ENCODE results near the gene ST3GAL5.

ST3GAL5 gene

GRCh38 chr2:85801871-85802270 is 86.9 kb downstream of the ST3GAL5 start:
- no peak for DNase-seq

- no peak for DNase-seq
Measured at GRCh38 chr2:85800586-85800985, 88.2 kb downstream of the ST3GAL5 start.

DNA sequence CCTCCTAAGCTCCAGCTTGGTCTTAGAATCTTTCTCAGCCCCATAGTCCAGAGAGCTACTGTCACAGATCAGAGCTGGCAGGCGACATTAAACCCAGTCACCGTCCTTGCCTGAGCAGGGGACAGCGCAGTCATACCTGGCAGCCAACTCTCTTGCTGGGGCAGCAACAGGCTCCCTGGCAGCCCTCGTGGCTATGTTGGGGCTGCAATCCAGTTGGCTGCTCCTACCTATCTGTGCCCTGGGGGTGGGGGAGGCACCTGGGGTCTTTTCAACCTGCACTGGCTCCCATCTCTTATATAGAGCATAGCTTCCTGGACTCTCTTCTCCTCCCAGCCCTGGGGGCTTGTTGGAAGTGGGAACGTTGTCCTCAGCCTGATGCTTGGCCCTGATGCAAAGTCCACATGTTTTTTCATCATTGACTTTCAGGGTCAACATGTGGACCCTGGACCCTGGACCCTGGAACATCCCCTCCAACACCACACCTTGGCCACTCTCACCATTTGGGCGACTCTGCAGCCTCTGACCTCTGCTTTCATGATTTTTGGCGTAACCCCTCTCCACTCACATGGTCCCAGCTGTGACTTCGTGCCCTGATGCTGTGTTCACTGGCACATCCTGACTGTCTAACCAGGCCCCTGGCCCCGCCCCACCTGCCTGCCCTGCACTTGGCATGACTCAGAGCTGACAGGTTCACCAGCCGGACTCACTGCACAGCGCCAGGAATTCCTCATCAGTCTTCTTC is 89.4 kb downstream of the ST3GAL5 start:
- DNase-seq = no peak

GRCh38 chr2:85797921-85798320 is 90.9 kb downstream of the ST3GAL5 start:
- DNase-seq = no peak

GRCh38 chr2:85797263-85797660 is 91.5 kb downstream of the ST3GAL5 start:
- DNase-seq = no peak

DNA sequence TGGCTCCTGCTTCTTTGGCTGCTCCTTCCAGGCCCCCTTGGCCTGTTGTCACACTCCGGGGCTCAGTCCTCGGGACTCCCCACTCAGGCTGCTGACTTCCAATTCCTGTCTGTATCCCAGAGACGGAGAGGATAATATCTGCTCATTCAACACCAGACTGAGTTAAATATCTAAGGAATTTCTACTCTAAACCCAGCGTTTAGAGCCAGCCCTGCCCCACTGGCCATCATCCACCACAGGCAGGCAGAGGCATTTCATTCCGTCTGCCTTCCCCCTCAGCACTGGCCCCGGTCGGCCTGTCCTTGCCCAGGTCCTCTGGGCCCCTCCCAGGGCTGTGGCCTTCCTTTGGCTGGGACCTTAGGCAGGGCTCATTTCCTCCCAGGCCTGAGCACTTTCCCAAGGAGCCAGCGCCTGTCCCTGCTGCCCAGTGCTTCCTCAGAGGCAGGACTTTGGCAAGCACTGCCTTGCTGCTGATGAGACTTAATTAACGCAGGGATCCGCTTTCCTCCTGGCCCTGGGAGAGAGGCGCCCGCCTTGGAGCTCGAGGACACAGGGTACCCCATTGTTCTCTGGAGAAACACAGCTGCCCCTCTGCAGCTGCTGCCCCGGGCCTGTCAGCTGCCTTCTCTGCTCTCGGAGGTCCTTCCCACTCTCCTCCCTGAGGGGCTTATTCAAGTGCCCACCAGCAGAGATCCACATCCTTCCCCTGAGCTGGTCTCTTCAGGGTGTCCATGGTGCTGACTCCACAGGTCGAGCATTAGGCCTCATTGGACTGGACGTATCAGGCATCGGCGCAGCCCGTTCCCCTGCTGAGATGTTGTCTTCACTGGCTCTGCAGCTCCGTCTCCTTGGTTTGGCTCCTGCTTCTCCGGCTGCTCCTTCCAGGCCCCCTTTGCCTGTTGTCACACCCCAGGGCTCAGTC is 92.2 kb downstream of the ST3GAL5 start:
- no peak for DNase-seq

- DNase-seq = no peak
Measured at GRCh38 chr2:85796046-85796340, 92.8 kb downstream of the ST3GAL5 start.

GRCh38 chr2:85795331-85796045 is 93.3 kb downstream of the ST3GAL5 start:
- DNase-seq = no peak

DNA sequence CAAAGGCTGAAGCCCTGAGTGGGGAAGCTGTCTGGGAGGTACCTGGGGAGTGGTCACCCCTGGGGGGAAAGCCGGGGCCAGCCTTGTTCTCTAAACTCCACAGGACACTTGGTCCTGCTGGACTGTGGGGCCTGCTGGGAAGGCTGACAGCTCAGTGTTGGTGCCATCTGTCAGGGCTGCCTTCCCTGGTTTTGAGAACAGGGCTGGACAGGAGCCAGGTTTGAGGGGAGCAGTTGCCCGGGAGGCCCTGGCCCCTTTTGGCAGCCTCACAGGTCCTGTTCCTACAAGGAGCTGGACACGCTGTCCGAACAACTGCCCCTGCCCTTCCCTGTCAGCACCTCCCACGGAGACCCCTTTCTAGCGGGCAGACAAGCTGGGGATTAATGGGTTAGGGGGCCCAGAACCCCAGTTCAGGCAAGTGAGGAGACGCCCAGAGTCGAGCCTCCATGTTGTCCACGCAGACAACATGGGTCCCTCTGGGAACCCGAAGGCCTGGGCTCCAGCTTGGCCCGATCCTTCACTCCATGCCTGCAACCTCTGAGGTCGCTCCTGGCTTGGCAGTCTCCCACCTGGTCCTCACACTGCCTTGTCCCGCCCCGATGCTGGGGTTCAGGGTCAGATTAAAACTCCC is 94.2 kb downstream of the ST3GAL5 start:
- no peak for DNase-seq

- no peak for DNase-seq
Measured at GRCh38 chr2:85794038-85794441, 94.8 kb downstream of the ST3GAL5 start.

DNA sequence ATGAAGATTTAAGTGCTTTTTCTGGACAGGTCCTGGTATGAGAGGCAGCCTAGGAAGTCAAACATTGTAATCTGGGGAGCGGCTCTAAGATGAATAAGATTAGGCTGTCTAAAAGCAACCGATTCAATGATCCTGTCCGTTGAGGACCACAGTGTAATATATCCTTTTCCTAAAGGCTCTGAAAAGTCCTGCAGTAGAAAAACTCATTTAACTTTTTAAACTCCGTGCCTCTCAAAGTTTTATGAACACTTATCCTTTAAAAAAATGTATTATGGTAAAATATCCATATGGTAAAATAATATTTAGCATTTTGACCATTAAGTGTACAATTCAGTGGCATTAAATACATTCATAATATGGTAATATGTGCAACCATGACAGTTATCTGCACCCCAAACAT is 95.2 kb downstream of the ST3GAL5 start:
- no peak for DNase-seq

DNA sequence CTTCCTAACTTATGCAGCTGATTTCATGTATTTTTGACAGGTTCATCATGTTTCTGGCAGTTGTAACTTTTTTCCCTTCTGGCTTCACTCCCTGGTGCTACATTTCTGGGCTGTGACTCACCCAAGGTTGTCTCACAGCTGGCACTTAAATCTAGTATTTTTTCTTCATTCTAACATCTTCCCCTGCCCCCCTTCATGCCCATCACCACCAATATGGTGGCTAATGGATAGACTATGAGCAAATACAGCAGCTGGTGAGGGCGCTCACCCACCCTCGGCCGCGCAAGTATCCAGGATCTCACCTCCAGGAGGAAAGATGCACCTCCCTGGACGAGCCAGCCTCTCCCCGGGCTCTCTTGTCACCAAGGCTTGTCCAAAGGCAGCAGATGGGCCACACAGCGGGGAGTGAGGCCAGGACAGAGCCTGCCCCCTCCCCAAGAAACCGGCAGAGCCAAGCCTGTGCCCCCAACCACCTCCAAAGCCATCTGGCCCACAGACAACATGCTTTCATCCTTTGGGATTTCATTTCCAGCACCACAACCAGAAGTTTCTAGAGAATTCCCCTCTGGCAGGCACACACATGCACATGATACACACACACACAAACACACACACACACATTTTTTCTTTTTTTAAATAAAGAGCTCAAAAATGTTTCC is 95.9 kb downstream of the ST3GAL5 start:
- no peak for DNase-seq

DNA sequence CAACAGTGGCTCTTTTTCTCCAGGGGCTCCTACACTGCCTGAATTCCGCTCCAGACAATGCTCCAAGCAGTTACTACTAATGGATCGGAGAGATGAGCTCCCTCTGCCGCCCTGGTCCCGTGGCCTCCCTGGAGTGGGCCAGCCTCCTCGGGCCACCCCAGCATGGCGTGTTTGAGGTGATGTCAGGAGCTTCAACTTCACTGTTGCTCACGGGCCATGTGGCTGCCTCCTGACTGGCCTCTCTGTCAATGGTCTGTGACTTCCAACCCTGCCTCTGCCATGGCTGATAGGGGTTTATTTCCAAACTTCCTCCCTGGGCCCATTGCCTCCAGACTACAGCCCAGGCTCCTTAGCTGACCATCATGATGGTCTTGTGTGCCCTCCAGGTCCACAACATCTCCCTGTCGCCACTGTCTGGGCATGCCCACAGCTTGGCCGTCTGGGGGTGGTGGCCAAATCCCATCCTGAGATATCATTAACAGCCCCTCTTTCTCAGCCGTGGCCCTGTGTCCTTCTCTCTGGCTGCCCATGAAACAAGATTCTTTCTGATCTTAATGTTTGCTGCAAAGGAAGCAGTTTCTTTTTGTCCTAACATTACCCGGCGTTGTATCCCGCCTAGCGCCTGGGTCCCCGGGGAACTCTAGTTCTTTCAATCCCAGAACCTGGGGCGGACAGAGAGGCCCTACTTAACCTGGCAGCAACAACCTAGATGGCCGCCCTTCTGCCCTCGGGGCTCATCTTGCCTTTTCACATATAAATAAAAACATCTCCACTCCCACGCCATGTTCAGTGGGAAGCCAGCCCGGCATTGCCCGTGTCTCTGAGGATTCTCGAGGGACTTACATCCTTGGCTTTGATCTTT is 96.9 kb downstream of the ST3GAL5 start:
- DNase-seq = no peak

DNA sequence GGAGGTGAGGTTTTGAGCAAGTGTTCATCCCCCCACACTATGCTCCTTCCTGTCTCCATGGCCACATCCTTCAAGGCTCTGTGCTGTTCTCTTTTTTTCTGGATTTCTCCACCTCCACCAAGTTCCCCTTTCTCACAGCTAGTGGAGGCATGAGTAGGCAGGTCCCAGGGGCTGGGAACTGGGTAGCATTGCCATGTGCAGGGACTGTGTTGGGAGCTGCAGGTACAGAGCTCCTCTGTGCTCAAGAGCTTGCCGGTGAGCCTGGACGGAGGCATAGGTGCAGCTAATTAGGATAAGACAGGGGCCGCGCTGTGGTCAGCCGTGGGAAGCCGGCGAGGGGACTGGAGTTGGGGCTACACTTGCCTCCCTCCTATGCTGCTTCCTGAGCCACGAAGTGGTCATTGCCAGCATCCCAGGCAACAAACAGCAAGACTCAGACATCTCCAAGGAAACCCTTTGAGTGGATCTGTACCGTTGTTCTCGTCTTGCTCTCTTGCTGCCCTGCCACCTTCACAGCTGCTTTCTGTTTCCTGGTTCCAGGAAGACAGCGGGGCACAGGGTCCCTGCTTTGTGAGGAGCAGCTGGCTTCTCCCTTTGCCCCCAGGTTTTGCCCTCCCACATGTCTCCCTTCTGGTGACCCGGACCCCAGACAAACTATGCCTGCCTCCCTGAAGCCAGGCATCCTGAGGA is 98.1 kb downstream of the ST3GAL5 start:
- DNase-seq = no peak

DNA sequence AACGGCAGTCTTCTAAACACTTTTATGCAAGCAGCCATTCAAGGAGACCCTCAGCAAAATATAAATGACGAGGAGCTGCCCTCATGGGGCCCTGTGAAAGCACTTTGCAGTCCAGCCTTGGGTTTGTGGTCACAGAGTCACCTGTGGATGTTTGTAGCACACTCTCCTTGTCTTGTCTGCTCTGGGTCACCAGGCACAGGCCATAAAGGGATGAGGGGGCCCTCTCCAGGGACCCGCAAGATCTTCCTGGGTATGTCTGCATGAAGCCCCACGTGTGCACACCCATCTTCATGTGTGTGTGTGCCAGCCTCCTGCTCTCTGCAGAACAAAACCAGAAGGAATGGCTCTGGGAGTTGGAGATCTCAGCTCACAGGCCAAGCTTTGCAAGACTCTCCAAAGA is 98.8 kb downstream of the ST3GAL5 start:
- DNase-seq = no peak

DNA sequence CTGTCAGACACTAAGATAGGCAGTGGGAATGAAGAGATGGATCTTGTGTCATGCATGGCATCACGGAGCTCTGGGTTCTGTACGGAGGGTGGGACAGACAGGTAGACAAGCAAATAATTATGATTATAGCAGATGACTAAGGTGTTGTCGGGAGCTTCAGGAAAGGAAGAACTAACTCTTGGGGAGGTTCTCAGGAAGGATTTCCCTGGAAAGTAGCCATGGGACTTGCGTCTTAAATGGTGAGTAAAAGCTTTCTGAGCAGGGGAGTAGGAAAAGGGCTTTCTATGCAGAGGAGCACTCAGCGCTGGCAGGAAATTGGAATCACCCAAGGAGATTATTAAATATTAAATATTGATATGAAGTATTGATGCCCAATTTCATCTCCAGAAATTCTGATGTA is 99.5 kb downstream of the ST3GAL5 start:
- DNase-seq = no peak

DNA sequence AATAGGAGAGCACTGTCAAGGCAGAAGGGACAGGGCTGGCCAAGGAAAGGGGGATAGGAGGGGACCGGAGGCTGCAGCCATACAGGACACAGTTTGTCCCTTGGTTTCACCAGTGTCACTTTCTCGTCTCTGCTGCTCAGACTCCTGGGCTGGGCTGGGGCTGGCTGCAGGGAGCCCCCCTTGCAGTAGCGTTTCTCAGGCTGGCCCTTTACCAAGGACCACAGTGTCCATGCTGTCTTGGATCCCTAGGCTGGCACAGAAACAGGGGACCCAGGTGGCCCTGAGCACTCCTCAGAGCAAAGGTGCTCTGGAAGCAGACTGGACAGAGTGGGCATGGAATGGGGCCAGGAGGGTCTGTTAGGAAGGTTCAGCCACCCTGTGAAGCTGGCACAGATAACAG is 100.2 kb downstream of the ST3GAL5 start:
- no peak for DNase-seq

DNA sequence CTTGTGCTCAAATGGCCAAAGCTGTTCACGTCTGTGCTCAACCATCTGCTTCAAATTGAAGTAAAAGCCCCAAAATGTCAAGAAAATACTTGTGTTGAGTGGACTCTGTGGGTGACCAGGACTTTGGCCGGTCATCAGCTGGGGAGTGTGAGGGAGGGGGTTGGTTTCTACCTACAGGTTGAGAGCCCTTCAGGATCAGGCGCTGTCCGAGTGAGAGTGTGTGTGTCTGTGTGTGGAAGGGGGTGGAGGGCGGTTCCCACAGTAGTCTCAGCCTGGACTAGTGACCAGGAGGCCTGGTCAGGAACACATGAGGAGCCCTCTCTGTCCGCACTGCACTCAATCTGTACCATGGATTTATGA is 100.8 kb downstream of the ST3GAL5 start:
- DNase-seq = no peak

- DNase-seq = no peak
Measured at GRCh38 chr2:85787282-85787980, 101.4 kb downstream of the ST3GAL5 start.

Data from NCI-H1436 (cell line).